Measurements from ENCODE around the gene PDCD7.
"Not testable (repeated sequence)": the region's sequence is repeated elsewhere in the genome, so short reads cannot be mapped to it uniquely, and the experiment has no call there.

Gene PDCD7, protein sequence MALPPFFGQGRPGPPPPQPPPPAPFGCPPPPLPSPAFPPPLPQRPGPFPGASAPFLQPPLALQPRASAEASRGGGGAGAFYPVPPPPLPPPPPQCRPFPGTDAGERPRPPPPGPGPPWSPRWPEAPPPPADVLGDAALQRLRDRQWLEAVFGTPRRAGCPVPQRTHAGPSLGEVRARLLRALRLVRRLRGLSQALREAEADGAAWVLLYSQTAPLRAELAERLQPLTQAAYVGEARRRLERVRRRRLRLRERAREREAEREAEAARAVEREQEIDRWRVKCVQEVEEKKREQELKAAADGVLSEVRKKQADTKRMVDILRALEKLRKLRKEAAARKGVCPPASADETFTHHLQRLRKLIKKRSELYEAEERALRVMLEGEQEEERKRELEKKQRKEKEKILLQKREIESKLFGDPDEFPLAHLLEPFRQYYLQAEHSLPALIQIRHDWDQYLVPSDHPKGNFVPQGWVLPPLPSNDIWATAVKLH

GRCh38 chr15:65133548-65134200 lies at the start of gene PDCD7:
PDCD7 (minus strand) TSS chr15:65133808; CDS start chr15:65133781, 27 bp downstream.
- DNase-seq: peak; percentile 96

GRCh38 chr15:65182538-65182937 lies 48.9 kb upstream of the PDCD7 start:
- DNase-seq: no peak

DNA sequence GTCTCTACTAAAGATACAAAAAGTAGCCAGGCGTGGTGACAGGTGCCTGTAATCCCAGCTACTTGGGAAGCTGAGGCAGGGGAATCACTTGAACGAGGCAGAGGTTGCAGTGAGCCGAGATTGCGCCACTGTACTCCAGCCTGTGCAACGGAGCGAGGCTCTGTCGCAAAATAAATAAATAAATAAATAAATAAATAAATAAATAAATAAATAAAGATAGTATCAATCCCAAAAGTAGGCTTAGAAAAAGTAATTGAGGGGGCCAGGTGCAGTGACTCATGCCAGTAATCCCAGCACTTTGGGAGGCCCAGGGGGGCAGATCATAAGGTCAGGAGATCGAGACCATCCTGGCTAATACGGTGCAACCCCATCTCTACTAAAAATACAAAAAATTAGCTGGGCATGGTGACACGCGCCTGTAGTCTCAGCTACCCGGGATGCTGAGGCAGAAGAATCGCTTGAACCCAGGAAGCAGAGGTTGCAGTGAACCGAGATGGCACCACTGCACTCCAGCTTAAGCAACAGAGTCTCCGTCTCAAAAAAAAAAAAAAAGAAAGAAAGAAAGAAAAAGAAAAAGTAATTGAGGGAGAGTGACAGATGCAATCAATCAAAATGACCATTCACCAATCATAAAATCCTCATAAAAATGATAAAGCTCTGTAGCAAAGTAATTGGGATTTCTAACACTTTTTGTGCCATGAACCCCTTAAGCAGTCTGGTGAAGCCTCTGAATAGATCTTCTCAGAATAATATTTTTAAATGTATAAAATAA lies 48.2 kb upstream of the PDCD7 start:
- not testable (repeated sequence) for DNase-seq

GRCh38 chr15:65180167-65180566 lies 46.6 kb upstream of the PDCD7 start:
- no peak for DNase-seq

DNA sequence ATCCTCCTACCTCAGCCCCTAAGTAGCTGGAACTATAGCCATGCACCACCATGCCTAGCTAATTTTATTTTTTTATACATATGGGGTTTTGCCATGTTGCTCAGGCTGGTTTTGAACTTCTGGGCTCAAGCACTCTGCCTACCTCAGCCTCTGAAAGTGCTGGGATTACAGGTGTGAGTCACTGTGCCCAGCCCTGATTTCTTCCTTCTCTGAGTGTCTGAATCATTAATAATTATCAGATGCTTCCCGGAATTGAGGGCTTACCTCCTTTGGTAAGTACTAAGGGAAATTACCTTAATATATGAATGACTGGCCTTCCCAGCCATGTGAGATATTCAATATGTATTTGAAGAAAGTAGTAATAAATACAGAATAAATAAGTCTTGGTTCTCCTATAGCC lies 44.3 kb upstream of the PDCD7 start:
- DNase-seq: no peak

DNA sequence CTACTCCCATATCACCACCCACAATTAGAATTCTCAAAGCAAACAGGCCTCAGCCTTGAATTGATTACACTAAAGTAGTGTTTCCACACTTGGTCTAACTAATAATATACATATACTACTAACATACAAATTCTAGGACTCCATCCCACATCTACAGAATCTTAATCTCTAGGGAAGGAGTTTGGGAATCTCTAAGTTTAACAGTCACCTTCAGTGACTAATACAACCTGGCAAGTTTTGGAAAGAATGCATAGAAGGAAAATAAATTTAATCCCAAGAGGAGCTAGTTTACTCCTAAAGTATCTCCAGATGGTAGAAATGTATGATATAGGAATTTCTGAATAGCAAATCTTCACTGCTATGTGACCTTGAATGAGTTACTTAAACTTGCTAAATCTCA lies 42.4 kb upstream of the PDCD7 start:
- DNase-seq: no peak

DNA sequence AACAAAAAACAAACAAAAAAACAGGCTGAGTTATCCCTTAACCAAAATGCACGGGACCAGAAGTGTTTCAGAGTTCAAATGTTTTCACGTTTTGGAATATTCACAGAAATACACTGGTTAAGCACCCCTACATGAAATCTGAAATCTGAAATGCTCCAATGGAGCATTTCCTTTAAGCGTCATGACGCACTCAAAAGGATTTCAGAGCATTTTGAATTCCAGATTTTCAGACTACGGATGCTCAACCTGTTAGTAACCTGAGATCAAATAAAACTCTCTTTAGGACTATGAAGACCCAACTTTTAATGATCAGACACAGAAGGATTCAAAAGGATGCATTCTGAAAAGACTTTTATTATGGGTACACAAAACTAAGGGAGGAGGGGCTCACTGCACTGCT lies 41.9 kb upstream of the PDCD7 start:
- no peak for DNase-seq

DNA sequence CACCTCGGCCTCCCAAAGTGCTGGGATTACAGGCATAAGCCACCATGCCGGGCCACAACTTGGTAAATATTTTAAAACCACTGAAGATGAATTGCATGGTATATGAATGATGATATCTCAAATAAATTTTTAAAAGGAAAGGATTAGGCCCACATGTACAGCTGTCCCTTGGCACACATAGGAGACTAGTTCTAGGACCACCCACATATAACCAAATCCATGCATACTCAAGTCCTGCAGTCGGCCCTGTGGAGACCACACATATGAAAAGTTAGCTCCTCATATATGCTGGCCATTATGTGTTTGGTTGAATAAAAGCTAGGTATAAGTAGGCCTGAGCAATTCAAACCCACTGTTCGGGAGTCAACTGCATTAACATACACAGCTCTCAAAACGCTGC lies 40.9 kb upstream of the PDCD7 start:
- DNase-seq: no peak

- no peak for DNase-seq
These were observed 38.9 kb upstream of the PDCD7 start for GRCh38 chr15:65172531-65172930.

- no peak for DNase-seq
These were observed 37.8 kb upstream of the PDCD7 start for GRCh38 chr15:65171428-65171827.

GRCh38 chr15:65165875-65166274 lies 32.3 kb upstream of the PDCD7 start:
- no peak for DNase-seq

DNA sequence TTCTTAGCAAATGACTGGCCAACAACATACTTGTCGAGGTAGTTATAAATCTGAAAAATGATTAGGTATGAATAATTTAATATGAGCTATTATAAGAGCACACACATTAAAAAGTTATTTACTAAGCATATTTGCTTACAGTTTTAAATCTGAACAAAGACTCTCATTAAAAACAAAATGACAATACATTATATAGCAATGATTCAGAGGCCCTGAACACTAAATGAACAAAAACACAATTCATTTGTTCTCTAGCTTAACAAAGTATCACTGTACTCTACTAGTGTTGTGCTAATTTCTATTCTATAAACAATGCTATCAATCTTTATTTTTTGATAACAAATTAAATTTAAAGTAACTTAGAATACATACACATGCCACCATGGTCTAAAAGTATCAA lies 30.5 kb upstream of the PDCD7 start:
- no peak for DNase-seq

DNA sequence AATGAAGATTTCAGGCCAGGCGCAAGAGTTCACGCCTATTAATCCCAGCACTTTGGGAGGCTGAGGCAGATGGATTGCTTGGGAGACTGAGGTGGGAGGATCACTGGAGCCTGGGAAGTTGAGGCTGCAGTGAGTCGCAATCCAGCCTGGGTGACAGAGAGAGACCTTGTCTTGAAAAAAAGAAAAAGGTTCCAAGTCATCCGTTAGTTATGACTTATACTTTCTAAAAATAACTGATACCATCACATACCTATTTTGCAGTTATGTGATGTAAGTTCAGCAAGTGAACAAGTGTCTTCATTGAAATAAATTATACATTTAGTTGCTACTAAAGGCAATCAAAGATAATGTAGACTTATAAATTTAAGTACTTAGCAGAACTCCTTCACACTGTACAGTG lies 29.4 kb upstream of the PDCD7 start:
- DNase-seq: no peak

DNA sequence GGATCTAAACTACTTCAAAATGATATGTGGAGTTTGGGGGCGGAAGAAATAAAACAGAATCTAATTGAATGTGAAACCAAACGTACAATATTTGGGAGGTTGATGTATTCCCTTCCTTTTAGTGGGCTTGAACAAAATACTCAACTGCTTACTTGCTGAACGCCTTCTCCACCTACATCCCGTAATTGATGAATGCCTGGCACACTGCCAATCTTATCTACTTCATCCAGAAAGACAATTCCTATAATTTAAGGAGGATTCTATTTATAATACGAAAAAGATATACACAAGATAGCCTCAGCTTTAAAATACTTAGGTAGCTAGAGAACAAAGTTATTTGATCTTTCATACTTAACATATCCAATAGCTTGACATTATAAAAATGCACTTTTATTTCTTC lies 23.1 kb upstream of the PDCD7 start:
- no peak for DNase-seq

DNA sequence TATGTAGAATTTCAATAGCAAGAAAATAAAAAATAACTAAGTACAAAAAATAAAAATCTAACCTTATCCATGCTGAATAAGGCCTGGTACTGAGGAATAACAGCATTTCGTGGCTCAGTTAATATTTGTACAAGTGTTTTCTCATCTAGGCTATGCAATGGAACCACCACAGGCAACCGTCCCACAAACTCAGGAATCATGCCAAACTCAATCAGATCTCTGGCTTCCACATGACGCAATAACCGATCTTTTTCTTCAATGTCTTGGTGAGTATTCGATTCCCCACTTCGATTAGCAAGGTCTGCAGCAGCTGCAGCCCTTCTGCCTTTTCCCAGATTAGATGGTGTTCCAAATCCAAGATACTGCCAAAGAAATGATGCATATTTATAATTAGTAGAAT lies 21.1 kb upstream of the PDCD7 start:
- DNase-seq: no peak

- DNase-seq: no peak
These were observed 14.3 kb upstream of the PDCD7 start for GRCh38 chr15:65147902-65148301.

DNA sequence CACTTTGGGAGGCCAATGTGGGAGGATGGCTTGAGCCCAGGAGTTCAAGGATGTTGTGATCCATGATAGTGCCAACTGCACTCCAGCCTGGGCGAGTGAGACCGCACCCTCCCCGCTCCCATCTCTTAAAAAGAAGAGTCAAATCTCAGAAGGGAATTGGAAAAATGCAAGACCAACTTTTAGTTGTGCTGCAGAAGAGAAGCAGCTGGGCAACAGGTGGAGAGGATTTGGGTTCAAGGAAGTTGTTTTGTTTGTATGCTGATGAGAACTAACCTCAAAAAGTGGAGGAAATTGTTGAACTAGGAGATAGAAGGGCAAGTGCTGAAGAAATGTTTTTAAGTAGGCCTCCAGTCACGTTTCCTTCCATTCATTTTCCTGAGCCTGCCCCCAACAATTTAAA lies 12.8 kb upstream of the PDCD7 start:
- DNase-seq: no peak

- not testable (repeated sequence) for DNase-seq
These were observed 5.0 kb upstream of the PDCD7 start for GRCh38 chr15:65138631-65139030.

- not testable (repeated sequence) for DNase-seq
These were observed 4.3 kb upstream of the PDCD7 start for GRCh38 chr15:65137893-65138292.

DNA sequence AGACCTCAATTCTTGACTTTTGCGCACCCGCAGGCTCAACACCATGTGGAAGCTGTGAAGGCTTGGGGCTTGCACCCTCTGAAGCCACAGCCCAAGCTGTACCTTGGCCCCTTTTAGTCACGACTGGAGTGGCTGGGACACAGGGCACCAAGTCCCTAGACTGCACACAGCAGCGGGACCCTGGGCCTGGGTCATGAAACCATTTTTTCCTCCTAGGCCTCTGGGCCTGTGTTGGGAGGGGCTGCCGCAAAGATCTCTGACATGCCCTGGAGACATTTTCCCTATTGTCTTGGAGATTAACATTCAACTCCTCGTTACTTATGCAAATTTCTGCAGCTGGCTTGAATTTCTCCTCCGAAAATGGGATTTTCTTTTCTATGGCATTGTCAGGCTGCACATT lies 3.5 kb upstream of the PDCD7 start:
- DNase-seq: not testable (repeated sequence)

- DNase-seq: no peak
These were observed 930 bp upstream of the PDCD7 start for GRCh38 chr15:65134538-65134937.

DNA sequence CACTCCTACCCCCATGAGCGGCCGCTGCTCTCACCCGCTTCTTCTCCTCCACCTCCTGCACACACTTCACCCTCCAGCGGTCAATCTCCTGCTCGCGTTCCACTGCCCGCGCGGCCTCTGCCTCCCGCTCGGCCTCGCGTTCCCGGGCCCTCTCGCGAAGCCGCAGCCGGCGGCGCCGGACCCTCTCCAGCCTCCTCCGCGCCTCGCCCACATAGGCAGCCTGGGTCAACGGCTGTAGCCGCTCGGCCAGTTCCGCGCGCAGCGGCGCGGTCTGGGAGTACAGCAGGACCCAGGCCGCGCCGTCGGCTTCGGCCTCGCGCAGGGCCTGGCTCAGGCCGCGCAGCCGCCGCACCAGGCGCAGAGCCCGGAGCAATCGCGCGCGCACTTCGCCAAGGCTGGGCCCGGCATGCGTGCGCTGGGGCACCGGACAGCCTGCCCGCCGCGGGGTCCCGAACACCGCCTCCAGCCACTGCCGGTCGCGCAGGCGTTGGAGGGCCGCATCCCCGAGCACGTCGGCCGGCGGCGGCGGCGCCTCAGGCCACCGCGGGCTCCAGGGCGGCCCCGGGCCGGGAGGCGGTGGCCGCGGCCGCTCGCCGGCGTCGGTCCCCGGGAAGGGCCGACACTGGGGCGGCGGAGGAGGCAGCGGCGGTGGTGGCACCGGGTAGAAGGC lies 595 bp downstream of the PDCD7 start:
- DNase-seq: no peak

DNA sequence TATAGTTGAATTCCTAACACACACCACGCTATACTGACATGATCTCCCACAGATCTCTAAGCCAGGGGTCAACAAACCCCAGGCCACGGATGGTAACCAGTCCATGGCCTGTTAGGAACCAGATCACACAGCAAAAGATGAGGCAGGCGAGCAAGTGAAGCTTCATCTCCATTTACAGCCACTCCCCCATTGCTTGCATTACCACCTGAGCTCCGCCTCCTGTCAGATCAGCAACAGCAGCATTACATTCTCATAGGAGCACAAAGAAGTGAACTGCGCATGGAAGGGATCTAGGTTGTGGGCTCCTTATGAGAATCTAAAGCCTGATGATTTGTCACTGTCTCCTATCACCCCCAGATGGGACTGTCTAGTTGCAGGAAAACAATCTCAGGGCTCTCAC lies 2.7 kb downstream of the PDCD7 start:
- DNase-seq: no peak
